ENCODE results near the gene ETS1.

DNA sequence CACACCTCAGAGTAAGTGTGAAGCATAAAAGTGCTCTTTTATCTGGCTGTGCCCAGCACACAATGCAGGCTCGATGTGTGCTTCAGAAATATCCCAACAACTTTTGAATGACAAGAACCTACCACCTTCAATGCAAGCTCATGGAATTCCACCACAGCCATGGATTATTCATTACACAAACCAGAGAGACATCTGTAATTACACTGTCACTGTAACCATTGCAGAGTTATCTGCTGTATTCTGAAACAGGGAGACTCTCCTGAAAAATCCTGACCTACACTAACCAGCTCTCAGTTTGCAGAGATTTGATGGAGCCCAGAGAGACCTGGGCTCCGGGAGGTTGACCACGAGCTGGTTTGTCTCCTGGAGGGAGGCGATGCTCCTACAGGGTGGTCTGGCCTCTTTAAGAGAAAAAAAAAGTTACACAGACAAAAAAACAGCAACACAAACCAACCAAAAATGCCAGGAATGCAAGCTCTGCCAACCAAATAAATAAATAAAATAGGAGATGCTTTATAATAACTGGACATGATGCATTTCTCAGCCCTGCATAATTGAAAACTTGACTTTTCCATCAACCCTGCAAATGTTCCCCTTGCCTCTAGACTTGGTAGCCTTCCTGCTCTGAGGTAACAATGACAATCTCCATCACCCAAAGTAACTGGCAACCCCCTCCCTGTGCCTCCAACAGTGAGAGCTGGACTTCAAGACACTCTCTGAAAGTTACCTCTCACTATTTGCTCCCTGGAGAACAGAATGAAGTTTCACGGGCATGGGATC is 69.7 kb downstream of the ETS1 start:
- TF ChIP-seq, protein P1, sequence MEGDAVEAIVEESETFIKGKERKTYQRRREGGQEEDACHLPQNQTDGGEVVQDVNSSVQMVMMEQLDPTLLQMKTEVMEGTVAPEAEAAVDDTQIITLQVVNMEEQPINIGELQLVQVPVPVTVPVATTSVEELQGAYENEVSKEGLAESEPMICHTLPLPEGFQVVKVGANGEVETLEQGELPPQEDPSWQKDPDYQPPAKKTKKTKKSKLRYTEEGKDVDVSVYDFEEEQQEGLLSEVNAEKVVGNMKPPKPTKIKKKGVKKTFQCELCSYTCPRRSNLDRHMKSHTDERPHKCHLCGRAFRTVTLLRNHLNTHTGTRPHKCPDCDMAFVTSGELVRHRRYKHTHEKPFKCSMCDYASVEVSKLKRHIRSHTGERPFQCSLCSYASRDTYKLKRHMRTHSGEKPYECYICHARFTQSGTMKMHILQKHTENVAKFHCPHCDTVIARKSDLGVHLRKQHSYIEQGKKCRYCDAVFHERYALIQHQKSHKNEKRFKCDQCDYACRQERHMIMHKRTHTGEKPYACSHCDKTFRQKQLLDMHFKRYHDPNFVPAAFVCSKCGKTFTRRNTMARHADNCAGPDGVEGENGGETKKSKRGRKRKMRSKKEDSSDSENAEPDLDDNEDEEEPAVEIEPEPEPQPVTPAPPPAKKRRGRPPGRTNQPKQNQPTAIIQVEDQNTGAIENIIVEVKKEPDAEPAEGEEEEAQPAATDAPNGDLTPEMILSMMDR (IDR thresholded peaks at IDR 0.05 in 4 of 5, conservative IDR thresholded peaks at IDR 0.05 in 1 of 5), result no peak
- TF ChIP-seq POLR2A (IDR thresholded peaks at IDR 0.05), result no peak

Data from gastrocnemius medialis (tissue), 4 donors.